ENCODE measurements around the gene HTR1D.
A peak's percentile ranks its signal among the peaks of the same experiment; 100 is the strongest.

The HTR1D gene

DNA sequence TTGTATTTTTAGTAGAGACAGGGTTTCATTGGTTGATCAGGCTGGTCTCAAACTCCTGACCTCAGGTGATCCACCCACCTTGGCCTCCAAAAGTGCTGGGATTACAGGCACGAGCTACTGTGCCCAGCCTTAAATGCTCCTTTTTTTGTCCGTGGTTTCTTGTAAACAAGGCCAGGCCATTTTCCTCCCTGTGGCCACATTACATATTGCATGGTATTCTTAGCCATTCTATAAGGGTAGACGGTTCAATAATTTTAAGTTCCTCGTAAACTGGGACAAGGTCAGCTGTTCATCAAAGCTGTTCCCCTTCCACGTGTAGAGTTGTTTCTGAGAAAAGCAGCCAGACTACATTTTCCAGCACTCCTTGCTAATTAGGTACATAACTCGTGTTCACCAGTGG lies 38.4 kb downstream of the HTR1D start:
- DNase-seq: no peak

DNA sequence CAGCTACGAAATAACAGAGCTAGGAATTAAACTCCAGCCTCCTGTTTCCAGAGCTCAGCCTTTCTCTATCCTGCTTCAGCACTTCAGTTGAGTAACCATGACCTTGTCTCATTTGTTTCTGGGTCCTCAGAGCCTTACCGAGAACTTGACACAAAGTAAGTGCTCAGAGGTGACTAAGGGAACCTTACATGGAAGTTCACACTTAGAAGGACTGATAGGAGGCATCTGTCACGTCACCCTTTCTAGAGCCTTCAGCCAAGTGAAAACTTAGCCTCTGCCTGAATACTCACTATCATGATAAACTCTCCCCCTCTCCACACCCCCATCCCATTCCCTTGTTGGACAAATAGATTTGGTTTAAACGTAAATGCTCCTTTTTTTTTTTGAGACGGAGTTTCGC lies 38.9 kb downstream of the HTR1D start:
- DNase-seq: no peak

DNA sequence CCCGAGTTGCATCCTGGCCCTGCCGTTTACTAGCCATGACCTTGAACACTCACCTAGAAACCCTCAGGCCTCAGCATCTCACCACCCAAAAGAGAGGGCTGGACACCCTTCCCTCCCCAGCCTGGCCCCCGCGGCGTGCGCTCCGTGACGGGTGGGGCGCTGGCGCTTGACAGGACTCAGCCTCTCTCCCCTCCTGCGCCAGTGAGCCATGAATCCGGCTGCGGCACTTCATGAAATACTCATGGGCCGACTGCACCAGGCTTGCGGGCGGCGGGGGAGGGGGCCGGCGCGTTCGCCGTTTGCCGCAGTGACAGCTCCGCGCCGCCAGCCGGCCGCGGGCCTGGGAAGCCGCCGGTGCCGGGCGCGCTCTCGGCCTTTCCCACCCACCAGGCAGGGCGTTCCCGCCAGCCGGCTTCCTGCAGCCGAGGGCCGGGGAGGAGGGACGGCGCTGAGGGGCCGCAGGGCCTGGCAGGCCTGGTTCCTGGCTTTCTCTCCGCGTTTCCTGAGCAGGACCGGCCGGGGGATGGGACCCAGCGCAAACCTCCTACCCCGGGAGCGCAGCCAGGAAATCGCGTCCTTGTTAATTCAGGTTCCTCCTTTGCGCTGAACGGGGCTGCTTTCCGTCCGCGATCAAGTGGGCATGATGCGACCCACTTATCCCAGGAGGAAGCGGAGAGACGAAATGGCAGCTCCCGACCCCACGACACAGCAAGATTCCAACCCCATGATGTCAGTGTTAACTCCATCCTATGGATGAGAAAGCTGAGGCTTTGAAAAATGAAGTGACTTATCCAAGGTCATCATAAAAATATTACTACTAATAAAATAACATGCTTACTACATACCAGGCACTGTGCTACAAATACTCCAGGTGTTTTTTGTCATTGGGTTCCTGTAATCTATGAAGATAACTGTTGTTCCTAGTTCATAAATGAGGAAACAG lies 39.6 kb downstream of the HTR1D start:
- peak; percentile 82 for DNase-seq

DNA sequence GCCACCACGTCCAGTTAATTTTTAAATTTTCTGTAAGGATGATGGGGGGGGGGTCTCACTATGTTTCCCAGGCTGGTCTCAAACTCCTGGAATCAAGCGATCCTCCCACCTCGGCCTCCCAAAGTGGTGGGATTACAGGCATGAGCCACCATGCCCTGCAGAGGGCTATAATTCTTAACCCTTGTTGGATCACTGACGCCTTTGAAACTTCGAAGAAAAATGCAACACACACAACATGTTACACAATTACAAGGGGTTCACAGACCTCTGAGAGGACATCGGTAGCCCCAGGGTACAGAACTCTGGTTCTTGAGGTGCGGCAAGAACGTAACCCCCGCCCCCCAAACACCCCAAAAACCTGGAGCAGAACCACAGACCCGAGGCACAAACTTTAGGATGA lies 40.3 kb downstream of the HTR1D start:
- no peak for DNase-seq

DNA sequence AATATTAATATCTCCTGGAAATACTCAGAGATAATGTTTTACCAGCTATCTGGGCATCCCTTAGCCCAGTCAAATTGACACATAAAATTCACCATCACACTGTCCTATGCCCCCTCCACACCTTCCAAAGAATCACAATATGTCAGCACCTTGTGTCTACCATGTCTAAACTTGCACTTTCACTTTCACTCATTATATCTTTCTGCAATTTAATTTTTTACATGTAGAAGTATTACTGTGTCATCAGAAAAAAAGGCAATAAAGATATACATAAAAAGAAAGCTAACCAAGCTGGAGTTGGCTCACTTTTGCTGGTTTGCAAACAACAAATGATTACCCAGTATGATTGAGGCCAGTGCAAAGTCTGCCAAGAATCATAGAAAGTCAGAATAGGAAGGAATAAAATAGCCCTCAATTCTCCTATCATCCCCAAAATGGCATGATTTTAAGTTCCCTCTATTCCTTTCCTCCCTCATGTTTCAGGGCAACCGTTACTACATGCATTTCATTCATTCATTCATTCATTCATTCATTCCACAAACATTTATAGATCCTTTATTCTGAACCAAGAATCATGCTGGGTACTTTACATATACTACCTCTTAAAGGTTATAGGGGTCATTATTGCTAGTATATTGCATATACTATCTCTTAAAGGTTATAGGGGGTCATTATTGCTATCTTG lies 42.7 kb downstream of the HTR1D start:
- no peak for DNase-seq

DNA sequence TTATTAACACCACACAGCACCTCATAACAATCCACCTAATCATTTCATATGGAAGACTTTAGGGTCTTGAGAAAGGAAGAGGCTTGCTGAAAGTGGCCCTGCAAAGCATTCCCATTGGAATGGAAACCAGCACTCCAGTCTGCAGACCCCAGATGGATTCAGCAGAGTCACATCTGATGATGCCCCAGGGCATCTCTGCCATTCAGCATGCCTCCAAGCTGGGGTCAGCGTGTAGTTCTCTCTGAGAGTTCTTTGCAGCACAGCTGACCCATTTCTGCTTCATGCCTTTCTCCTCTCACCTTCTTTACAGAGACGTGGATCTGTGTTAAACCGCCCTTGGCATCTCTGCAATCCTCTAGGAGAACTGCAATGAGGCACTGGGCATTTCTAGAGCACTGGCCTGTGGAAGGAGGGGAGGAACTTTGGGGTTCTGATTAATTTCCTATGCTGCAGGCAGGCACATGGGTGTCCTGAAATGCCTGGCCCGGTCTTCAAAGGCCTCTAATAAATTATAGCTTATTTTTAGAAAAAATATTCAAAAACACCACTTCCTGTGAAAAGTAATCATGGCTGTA lies 46.0 kb downstream of the HTR1D start:
- no peak for DNase-seq

DNA sequence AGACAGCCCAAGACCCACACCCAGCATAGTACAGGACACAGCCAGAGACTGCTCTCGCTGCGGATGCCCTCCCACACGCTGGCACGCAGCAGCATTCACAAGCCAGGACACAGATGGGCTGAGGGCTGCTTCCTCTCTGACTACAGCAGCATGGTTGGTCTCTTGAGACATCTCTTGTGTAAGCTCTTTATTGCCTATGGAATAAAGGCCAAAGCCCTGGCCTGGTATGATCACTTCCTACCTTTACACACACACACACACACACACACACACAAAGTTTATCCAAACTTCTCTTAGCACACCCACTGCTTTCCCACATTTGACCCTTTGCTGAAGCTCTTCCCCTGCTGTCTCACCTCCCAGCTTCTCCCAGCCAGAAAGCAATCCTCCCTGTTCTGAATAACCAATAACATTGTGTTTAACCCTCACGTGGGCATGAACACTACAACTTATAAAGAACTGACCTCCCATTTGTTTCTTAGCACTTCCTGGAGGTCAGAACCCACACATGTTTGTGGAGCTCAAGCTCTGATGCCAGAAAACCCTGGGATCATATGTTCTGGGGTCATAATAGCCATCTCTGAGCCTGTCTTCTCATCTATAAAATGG lies 47.5 kb downstream of the HTR1D start:
- no peak for DNase-seq

DNA sequence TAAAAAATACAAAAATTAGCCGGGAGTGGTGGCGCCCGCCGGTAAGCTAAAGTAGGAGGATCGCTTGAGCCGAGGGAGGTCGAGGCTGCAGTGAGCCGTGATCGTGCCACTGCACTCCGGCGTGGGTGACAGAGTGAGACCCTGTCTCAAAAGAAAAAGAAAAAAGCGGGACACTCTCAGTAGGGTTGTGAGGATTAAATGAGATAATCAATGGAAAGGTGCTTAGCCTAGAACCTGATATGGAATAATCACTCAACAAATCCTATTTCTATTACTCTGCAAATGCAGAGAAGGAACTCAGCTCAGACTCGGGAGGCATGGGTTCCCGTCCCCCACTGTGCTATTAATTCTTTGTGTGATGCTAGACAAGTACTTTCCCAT lies 48.1 kb downstream of the HTR1D start:
- no peak for DNase-seq

DNA sequence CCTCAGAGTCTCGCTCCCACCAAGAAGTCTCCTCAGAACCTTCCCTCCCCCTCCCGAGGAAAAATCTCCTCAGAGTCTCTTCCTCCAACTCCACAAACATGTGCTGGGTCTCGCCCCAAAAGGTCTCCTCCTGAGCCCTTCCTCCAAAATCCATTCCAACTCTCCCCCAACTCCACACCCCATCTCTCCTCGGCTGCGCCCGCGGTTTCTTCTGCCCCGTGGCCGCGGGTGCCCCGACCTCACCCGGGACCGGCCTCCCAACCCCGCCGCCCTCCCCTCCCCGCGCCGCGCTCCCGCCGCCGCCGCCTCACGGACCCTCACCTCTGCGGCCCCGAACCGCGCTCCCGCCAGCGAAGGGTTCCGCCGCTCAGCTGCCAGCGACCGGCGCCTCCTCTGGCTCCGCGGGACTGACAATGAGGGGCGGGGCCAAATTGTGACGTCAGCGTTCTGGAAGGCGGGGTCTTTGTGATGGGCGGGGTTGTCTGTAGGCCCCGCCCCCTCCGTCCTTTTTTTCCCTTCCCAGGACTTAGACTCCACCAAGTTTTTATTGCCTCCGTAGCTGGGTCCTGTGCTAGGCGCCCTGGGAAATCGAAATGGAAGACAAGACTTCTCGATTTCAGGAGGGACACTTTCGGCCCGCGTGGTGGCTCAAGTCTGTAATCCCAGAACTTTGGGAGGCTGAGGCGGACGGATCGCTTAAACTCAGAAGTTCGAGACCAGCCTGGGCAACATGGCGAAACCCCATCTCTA lies 48.7 kb downstream of the HTR1D start, which contains the start of gene LUZP1:
Gene LUZP1 (minus strand): TSS at position 412 of the 750 bp plus-strand sequence.
- DNase-seq: peak; percentile 74

DNA sequence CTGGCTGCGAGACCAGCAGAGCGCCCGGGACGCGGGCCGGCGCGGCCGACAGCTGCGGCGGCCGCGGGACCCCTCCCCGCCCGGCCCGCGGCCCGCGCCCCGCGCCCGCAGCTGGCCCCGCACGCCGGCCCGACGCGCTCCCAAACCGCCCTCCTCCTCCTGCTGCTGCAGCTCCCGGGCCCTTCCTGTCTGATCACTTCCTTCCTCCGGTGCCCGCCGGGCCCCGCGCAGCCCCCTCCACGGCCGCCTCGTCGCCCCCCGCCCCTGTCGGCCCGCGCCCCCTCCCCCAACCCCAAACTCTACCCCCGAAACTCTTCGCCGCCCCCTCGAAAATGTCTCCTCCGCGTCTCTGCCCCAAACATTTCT lies 49.2 kb downstream of the HTR1D start:
- DNase-seq: peak; percentile 34

DNA sequence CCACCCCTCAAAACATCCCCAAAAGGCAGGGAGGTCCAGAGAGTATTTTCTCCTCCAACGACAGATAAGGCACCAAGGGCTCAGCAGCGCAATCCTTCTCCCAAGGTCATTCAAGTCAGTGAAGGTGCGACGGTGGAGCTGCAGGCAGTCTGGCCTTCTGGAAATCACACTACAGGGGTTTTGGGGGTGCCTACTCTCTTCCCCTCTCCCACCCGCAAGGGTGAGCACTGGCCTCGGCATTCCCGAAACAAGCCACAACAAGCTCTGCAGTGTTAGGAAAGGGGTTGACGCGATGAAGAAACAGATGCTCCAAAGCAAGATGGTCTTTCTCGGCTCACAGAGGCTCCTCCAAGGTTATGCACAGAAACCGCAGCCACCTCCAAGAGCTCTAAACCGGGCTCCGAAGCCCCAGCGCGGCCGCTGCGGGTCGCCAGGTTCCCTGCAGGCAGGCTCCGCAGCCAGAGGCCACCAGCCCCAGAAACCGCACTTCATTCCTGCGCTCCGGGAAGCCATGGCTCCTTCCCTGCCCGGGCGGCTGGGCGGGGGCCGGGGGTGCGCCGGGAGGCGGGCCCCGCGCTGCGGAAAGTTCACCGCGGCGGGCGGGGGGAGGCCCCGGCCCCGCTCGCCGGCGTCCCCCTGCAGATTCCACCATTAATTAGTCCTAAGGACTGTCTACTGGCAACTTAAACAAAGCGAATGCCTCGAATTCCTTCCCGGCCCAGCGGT lies 49.8 kb downstream of the HTR1D start:
- DNase-seq: no peak

DNA sequence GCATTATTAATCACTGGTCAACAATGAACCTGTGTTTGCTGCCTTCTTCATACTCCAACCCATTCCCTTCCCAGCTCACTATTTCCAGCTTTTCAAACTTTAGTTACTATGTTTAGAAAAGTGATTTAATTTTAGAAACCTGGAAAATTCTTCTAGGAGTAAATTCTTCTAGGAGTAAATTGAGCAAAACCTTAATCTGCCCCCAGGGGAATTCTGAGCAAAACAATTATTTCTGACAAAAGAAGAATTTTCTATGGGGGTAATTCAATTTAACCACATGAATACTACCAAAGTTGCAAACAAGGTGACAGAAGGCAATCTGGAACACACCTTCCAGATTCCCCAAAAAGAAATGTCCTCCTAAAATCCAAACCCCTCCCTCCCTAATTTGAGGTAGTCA lies 50.4 kb downstream of the HTR1D start:
- DNase-seq: no peak

DNA sequence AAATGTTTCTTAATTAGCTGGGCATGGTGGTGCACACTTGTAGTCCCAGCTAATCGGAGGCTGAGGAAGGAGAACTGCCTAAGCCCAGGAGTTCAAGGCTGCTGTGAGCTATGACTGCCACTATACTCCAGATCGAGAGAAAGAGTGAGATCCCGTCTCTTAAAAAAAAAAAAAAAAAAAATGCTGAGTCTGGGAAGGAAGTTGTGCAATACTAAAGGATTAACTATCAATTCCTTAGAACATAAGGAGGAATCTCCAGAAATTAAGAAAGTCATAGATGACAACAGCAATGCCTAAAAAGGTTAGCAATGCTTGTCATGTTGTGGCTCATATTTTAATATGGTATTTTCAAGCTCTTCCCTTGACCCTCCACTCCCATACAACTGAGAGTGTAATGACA lies 53.9 kb downstream of the HTR1D start:
- no peak for DNase-seq

DNA sequence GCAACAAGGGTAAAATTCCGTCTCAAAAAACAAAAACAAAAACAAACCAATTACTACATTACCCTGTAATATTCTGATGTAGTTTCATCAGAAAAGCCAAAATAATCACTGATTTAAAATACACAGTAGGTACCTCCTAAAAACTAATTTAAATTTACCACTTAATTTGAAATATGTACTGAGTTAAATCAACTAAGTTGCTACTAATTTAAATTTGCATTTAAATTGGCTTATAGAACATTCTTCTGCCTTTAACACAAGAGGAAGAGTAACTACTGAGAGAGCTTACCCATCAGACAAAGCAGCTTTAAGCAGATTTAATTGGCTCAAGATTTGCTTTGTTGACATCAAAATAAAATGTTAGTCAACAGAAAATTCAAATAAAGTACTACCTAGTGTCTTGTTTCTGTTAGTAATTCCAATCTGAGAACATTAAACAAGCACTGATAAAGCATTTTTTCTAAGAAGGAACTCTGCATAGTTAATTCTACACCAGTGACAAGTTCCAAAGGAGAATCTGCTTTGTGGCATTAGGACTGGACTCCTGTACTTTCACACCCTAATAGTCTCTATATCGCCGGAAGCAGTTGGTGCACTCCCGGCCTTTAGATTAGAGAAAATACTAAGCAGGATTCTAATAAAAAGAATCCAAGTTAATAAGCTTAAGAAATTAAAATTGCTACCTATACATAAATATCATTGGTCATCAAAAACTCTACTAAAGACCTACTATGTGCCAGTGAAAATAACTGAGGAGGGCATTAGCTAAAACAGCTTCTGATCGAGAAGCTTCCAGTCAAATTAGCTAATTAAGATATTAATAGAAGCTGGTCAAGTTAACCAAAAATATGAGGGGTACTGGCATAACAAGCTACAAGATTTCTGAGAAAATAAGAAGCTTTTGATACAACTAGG lies 57.1 kb downstream of the HTR1D start:
- DNase-seq: no peak

DNA sequence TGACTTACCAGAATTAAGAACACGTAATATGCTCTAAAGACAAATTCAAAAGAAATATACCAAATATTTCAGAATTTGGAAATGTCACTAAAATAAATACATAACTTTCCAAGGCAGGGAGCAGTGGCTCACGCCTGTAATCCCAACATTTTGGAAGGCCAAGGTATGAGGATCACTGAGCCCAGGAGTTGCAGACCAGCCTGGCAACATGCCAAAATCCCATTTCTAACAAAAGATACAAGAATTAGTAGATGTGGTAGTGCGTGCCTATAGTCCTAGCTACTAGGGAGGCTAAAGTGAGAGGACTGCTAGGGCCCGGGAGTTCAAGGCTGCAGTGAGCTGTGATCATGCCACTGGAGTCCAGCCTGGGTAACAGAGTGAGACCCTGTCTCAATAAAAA lies 60.4 kb downstream of the HTR1D start:
- DNase-seq: no peak

DNA sequence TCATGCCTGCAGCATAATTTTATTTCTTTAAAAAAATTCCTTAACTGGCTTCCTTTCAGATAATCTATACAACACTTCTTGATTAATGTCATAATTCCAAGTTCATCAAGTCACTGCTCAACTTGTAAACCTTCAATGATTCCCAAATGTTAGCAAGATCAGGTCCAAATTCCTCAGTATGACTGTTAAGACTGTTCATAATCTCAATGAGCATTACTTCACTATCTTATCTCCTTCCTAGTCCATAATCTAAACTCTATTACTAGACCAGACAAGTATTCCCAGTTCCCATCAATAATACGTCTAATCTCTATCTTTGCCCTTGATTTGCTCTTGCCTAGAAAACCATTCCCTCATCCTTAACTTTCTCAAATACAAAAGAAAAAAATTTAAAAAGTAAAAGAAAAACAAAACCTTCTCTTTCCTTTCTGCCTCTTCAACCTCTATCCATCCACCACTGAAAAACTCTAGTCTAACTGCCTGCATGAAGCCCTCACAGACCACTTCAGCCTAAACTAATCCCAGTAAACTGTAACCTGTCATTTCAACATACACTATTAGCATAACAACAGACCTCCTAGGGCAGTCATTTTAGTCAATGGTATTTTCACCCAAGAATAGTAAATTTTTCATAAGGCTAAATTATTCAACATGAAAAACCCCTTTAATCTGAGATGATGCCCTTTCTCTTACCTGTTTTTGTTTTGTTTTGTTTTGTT lies 64.2 kb downstream of the HTR1D start:
- no peak for DNase-seq

DNA sequence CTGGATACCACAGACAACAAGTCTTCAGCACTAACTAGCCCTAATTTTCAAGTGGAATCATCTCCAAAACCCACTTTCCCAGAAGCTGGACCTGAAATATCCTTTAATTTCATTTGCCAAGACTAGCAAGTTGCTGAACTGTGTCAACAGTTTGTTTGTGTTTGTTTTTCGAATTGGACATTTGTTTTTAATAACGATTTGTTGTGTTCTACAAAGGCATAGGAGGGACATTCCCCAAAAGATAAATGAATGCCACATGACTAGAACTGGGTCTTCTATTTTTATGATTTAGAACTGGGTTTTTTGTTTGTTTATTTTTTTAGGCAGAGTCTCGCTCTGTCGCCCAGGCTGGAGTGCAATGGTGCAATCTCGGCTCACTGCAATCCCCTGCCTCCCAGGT lies 66.6 kb downstream of the HTR1D start:
- DNase-seq: no peak

DNA sequence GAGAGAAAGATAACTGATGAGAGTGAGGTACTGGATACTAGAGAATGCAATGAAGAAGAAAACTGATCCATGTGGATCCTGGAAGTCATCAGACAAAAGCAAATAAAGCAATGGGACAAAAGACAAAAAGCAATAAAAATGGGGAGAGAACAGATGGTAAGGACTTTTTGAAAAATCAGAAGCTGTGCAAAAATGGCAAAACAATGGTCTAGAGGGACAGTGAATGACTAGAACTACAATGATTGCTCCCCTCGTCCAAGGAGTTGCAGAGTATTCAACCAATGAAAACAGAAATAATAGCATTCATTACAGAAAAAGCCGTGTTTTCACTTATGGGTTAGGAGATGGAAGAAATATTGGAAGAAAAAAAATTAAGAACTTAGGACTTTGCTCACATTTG lies 67.2 kb downstream of the HTR1D start:
- DNase-seq: no peak

DNA sequence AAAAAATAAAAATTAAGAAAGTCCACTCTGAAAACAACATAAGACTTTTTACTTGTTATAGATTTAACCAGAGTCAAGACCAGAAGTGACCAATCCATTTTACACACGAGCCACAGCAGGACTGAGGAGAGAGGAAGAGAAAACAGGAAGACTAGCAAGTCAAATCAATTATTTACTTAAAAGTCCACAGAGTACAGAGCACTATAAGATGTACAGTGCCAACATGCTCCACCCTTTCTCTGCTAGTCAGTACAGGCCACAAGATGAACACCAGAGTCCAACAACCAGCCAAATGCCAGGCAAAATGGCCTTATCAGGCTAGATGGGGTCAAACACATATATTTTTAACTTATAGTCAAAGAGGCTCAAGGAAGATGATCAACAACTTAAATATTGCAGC lies 68.2 kb downstream of the HTR1D start:
- no peak for DNase-seq

DNA sequence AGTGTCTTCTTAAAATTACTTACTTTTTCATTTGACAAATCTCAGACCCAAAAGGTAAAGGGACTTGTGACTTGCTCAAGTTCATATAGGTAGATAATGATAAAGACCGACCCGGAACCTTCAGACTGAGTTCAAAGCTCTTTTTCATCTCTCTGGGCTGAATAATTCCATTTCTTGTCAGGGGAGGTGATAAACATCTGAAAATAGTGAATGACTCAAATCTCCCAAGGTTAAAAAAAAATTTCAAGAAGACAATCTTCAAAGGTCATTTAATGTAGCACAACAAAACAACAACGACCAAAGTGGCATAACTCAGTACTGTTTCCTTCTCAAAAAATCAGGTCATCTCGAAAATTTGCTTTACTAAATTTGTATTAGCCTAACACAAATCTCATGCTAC lies 69.2 kb downstream of the HTR1D start:
- DNase-seq: no peak
